Activated T-cell treated with anti-CD3 and anti-CD28 coated beads for 4 hours (primary cell): ENCODE measurements around the gene EXOSC2.

Experiments used
- DNase-seq: peaks from one replicate; pipeline ENCODE4 v3.0.0-alpha.2; 2020

EXOSC2 gene

GRCh38 chr9:130693426-130694191 is at the start of gene EXOSC2:
EXOSC2 (plus strand) TSS chr9:130693780; CDS start chr9:130693792, 12 bp downstream.
- DNase-seq: peak; percentile 96

GRCh38 chr9:130651221-130651620 is 42.4 kb upstream of the EXOSC2 start:
- no peak for DNase-seq

GRCh38 chr9:130651752-130652151 is 41.8 kb upstream of the EXOSC2 start:
- DNase-seq: no peak

GRCh38 chr9:130654879-130655278 is 38.7 kb upstream of the EXOSC2 start:
- DNase-seq: no peak

GRCh38 chr9:130658893-130659698 is 34.5 kb upstream of the EXOSC2 start:
- no peak for DNase-seq

- no peak for DNase-seq
These were observed 33.8 kb upstream of the EXOSC2 start for GRCh38 chr9:130659699-130660248.

GRCh38 chr9:130660326-130660682 is 33.3 kb upstream of the EXOSC2 start:
- no peak for DNase-seq

GRCh38 chr9:130660683-130661450 is 32.7 kb upstream of the EXOSC2 start:
- DNase-seq: no peak

- DNase-seq: no peak
These were observed 32.0 kb upstream of the EXOSC2 start for GRCh38 chr9:130661451-130662098.

- no peak for DNase-seq
These were observed 31.2 kb upstream of the EXOSC2 start for GRCh38 chr9:130662099-130662969.

- no peak for DNase-seq
These were observed 30.7 kb upstream of the EXOSC2 start for GRCh38 chr9:130662970-130663257.

GRCh38 chr9:130663258-130663976 is 30.2 kb upstream of the EXOSC2 start:
- DNase-seq: no peak

GRCh38 chr9:130663977-130664250 is 29.7 kb upstream of the EXOSC2 start:
- DNase-seq: no peak

GRCh38 chr9:130664251-130665028 is 29.1 kb upstream of the EXOSC2 start, which contains the start of gene PRDM12:
PRDM12 (plus strand) TSS chr9:130664594; CDS start chr9:130664654, 60 bp downstream.
- DNase-seq: no peak

- DNase-seq: no peak
These were observed 28.6 kb upstream of the EXOSC2 start for GRCh38 chr9:130665029-130665430.

- DNase-seq: no peak
These were observed 27.9 kb upstream of the EXOSC2 start for GRCh38 chr9:130665431-130666392.

- no peak for DNase-seq
These were observed 27.0 kb upstream of the EXOSC2 start for GRCh38 chr9:130666393-130667119.

GRCh38 chr9:130667120-130667435 is 26.5 kb upstream of the EXOSC2 start:
- no peak for DNase-seq

- no peak for DNase-seq
These were observed 25.4 kb upstream of the EXOSC2 start for GRCh38 chr9:130668196-130668595.
